Measurements from ENCODE around the gene SYTL2.

DNA sequence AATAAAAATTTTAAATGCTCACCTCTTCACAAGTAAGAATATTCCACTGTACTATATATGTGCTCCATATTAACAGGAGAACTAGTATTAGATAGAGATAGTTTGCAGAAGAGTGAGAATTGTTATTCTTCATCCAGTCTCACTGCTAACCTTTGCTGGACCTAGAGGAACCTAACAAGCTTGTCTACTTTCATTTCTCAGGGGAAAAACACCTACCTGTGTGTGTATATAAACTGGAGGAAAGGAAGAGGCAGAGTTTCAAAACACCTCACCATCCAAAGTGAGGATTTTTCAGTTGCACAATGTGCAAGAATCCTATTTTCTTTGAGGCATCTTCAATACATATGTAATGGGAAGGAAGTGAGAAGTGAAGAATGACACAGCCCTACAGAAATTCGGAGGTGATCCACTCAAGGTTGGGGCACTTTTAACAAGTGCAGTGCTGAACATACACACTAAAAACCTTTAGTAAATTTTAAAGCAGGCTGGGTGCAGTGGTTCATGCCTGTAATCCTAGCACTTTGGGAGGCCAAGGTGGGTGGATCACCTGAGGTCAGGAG is 52.4 kb downstream of the SYTL2 start:
- TF ChIP-seq, protein P1, sequence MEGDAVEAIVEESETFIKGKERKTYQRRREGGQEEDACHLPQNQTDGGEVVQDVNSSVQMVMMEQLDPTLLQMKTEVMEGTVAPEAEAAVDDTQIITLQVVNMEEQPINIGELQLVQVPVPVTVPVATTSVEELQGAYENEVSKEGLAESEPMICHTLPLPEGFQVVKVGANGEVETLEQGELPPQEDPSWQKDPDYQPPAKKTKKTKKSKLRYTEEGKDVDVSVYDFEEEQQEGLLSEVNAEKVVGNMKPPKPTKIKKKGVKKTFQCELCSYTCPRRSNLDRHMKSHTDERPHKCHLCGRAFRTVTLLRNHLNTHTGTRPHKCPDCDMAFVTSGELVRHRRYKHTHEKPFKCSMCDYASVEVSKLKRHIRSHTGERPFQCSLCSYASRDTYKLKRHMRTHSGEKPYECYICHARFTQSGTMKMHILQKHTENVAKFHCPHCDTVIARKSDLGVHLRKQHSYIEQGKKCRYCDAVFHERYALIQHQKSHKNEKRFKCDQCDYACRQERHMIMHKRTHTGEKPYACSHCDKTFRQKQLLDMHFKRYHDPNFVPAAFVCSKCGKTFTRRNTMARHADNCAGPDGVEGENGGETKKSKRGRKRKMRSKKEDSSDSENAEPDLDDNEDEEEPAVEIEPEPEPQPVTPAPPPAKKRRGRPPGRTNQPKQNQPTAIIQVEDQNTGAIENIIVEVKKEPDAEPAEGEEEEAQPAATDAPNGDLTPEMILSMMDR (conservative IDR thresholded peaks at IDR 0.05; ENCODE audit: low read length): no peak
- no peak for TF ChIP-seq EZH2phosphoT487 (IDR thresholded peaks at IDR 0.05; ENCODE audit: borderline replicate concordance)
